Lung (tissue), 12 donors: ENCODE results near the gene MRPS16. TPM values are rescaled to one million over a fixed set of nuclear protein-coding genes. Genes with fewer than 3 reads are reported as not detected.

Experiments used
- ATAC-seq: fragments of 200-7000 bp; cut with Tn5 transposase; one replicate; pipeline ENCODE4 v1.9.1; 2020; ENCODE audit warnings: moderate number of reproducible peaks; ENCODE audit not compliant: insufficient read depth, low FRiP score
- DNase-seq, 3 donors: peaks; one replicate each; pipeline ENCODE4 v3.0.0-alpha.2; 2013 to 2017
- H3K27ac ChIP-seq, 2 donors: one replicate each; pipeline ENCODE4 v1.5.1; 2013; ENCODE audit warnings: mild to moderate bottlenecking in 2 of 2, moderate library complexity in 2 of 2, control low read depth in 1 of 2, inconsistent platforms in 1 of 2, low read depth in 1 of 2, low read length in 1 of 2
- H3K27me3 ChIP-seq, 3 donors: one replicate each; pipeline ENCODE4 v1.5.1; 2013; ENCODE audit warnings: low read length in 2 of 3; ENCODE audit not compliant: control insufficient read depth in 3 of 3, insufficient read depth in 3 of 3
- H3K36me3 ChIP-seq, 4 donors: one replicate each; pipeline ENCODE4 v1.5.1; 2013; ENCODE audit warnings: low read length in 4 of 4, mild to moderate bottlenecking in 1 of 4, moderate library complexity in 1 of 4; ENCODE audit not compliant: control insufficient read depth in 4 of 4, insufficient read depth in 4 of 4
- H3K4me1 ChIP-seq, 5 donors: one replicate each; pipeline ENCODE4 v1.5.1; 2013; ENCODE audit warnings: low read length in 5 of 5, mild to moderate bottlenecking in 2 of 5, moderate library complexity in 1 of 5; ENCODE audit not compliant: control insufficient read depth in 5 of 5, insufficient read depth in 5 of 5
- H3K4me3 ChIP-seq: one replicate; pipeline ENCODE4 v1.5.1; 2013; ENCODE audit warnings: mild to moderate bottlenecking, control low read depth, moderate library complexity
- H3K9ac ChIP-seq, 2 donors: one replicate each; pipeline ENCODE4 v1.5.1; 2013; ENCODE audit warnings: low read length in 2 of 2, control low read depth in 1 of 2; ENCODE audit not compliant: insufficient read depth in 1 of 2
- H3K9me3 ChIP-seq, 4 donors: one replicate each; pipeline ENCODE4 v1.5.1; 2013; ENCODE audit warnings: low read length in 3 of 4, mild to moderate bottlenecking in 1 of 4, moderate library complexity in 1 of 4; ENCODE audit not compliant: control insufficient read depth in 4 of 4, insufficient read depth in 3 of 4
- CTCF ChIP-seq: IDR thresholded peaks from 2 replicates; pipeline ENCODE4 v1.5.1; 2012; ENCODE audit warnings: mild to moderate bottlenecking; ENCODE audit errors: control extremely low read depth, extremely low read depth
- WGBS, 2 donors: extraction: QIAGEN DNeasy Blood & Tissue Kit; methylation state at CpG; one replicate each; pipeline ENCODE4 v1.1.7; 2013; 5-methylcytosine and 5-hydroxymethylcytosine counted together
- polyA plus RNA-seq, 2 donors: library from polyadenylated mRNA; stranded (reverse); fragments of 200-250 nt; gene quantifications; one replicate each; pipeline ENCODE4 v1.2.1, GENCODE V29; 2013
- total RNA-seq, 2 donors: library from RNA; depleted of rRNA in 1 of 2; stranded (reverse); fragments of >200 nt in 1 of 2; gene quantifications; one replicate each; pipeline ENCODE4 v1.2.1, GENCODE V29; 2014 to 2021
- donor health status: control.
- donor health status: control.
- donor health status: Bipolar disorder and iron deficiency.
- donor health status: healthy.
- donor health status: DM: yes; HTN: yes; CAD: no.

The MRPS16 gene
- total and polyA plus RNA-seq, 4 donors: 32.7 to 96.1 (median 63.4) TPM

DNA sequence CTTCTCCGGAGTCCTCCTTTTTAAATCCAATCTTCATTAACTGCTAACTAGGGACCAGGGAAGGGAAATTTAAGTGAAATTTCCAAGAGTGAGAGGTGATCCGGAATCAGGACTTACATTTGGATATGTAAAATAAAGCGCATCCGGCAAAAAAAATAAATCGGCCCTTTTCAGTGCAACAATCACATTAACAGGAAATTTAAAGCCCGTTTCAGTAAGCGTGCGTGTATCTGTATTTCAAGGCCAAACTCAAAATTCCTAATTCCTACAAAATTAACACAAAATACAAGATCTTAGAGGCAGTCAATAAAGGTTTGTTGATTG lies 6.2 kb downstream of the MRPS16 start:
- Histone ChIP-seq H3K4me3 (no peak overlapping the region), H3K9me3 (no peaks in the 10 kb centered on the region), H3K27ac (no peak overlapping the region), H3K27me3 (no peaks in the 10 kb centered on the region), H3K36me3 (peaks cover 9 to 33% (median 12%) of the 10 kb centered on the region in 4 donors), H3K4me1 (peaks cover 0 to 32% (median 4%) of the 10 kb centered on the region in 5 donors), H3K9ac (peak overlapping the region; percentile 71 to 83)
- DNase-seq: no peak
- ATAC-seq: no peak
- TF ChIP-seq CTCF: no peak
- WGBS, 2 donors: 4 to 5% methylated on average over 8 of the region's 8 CpGs

GRCh38 chr10:73244866-73245477 lies 7.5 kb downstream of the MRPS16 start:
- TF ChIP-seq CTCF: no peak
- H3K9ac ChIP-seq: no peak overlapping the region
- 29 to 42% methylated on average over 8 of the region's 8 CpGs for WGBS, 2 donors
- H3K27ac ChIP-seq: no peak overlapping the region
- peaks cover 11 to 31% (median 19%) of the 10 kb centered on the region in 4 donors for H3K36me3 ChIP-seq
- peaks cover 0 to 31% (median 0%) of the 10 kb centered on the region in 5 donors for H3K4me1 ChIP-seq
- no peaks in the 10 kb centered on the region for H3K27me3 ChIP-seq
- ATAC-seq: no peak
- no peak overlapping the region for H3K4me3 ChIP-seq
- DNase-seq: no peak
- no peaks in the 10 kb centered on the region for H3K9me3 ChIP-seq

DNA sequence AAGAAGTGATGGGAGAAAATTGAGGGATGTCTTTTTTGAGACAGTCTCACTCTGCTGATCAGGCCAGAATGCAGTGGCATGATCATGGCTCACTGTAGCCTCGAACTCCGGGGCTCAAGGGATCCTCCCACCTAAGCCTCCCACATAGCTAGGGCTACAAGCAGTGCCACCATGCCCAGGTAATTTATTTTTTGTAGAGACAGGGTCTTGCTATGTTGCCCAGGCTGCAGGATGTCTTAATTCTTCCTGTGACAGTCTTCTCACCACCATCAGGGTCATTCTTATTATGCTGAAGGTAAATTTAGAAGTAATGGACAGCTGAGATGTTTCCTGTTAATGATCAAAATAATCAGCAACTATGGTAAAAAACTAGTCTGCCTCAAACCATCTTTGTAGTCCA lies 12.5 kb downstream of the MRPS16 start:
- no peak for ATAC-seq
- TF ChIP-seq CTCF: no peak

GRCh38 chr10:73238990-73239566 lies 13.4 kb downstream of the MRPS16 start:
- ATAC-seq (no peak), DNase-seq (no peak)
- no peak for TF ChIP-seq CTCF
- Histone ChIP-seq H3K9ac (no peak overlapping the region), H3K4me1 (peaks cover 0 to 3% (median 0%) of the 10 kb centered on the region in 5 donors), H3K27me3 (no peaks in the 10 kb centered on the region), H3K27ac (no peak overlapping the region), H3K36me3 (peaks cover 20 to 39% (median 27%) of the 10 kb centered on the region in 4 donors), H3K9me3 (no peaks in the 10 kb centered on the region), H3K4me3 (no peak overlapping the region)
- 95% methylated on average over 5 of the region's 5 CpGs for WGBS, 2 donors

More for the DNA sequence above, 12.5 kb downstream of the MRPS16 start:
- WGBS, 2 donors: 93 to 99% methylated on average over 2 of the region's 2 CpGs
- Histone ChIP-seq H3K4me3 (no peak overlapping the region), H3K4me1 (peaks cover 0 to 10% (median 0%) of the 10 kb centered on the region in 5 donors), H3K27ac (no peak overlapping the region), H3K36me3 (peaks cover 22 to 46% (median 26%) of the 10 kb centered on the region in 4 donors), H3K27me3 (no peaks in the 10 kb centered on the region), H3K9me3 (no peaks in the 10 kb centered on the region), H3K9ac (no peak overlapping the region)
- no peak for DNase-seq
